GM12892 (cell line): Measurements from ENCODE around the gene NOTUM.

Experiments used
- DNase-seq: peaks from one replicate; pipeline ENCODE4 v3.0.0; 2011; ENCODE audit not compliant: insufficient read length
- FAIRE-seq: peaks from 2 replicates; lab custom pipeline; 2011; peaks lifted over from hg19 to GRCh38; lab: Jason Lieb, UNC
- POLR2A ChIP-seq: IDR thresholded peaks from 2 replicates; pipeline ENCODE4 v1.6.1; 2011; ENCODE audit warnings: low read depth, low read length, control low read depth
- POLR2AphosphoS5 ChIP-seq: IDR thresholded peaks from 2 replicates; pipeline ENCODE4 v1.6.1; 2011; ENCODE audit warnings: low read depth, low read length, control low read depth
- TAF1 ChIP-seq: IDR thresholded peaks from 2 replicates; pipeline ENCODE4 v1.6.1; 2011; ENCODE audit warnings: low read depth, mild to moderate bottlenecking, control low read depth, low read length, borderline replicate concordance

NOTUM gene

DNA sequence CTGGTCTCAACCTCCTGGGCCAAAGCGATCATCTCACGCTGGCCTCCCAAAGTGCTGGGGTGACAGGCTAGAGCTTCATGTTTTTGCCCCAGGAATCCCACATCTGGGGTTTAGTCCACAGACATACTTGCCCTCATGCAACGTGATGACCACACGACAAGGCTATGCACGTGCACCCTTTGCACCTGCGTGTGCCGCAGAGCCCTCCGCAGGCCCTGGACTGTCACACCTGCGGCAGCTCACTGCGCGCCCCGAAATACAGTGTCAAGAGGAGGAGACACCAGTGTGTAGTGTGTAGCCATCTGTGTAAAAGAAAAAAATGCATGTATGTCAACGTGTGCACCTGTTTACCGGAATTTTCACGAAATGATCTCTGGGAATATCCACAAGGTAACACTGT lies 10.5 kb downstream of the NOTUM start:
- DNase-seq (no peak), FAIRE-seq (no peak)
- TF ChIP-seq POLR2A, result no peak
- no peak for TF ChIP-seq TAF1
- TF ChIP-seq POLR2AphosphoS5, result no peak

DNA sequence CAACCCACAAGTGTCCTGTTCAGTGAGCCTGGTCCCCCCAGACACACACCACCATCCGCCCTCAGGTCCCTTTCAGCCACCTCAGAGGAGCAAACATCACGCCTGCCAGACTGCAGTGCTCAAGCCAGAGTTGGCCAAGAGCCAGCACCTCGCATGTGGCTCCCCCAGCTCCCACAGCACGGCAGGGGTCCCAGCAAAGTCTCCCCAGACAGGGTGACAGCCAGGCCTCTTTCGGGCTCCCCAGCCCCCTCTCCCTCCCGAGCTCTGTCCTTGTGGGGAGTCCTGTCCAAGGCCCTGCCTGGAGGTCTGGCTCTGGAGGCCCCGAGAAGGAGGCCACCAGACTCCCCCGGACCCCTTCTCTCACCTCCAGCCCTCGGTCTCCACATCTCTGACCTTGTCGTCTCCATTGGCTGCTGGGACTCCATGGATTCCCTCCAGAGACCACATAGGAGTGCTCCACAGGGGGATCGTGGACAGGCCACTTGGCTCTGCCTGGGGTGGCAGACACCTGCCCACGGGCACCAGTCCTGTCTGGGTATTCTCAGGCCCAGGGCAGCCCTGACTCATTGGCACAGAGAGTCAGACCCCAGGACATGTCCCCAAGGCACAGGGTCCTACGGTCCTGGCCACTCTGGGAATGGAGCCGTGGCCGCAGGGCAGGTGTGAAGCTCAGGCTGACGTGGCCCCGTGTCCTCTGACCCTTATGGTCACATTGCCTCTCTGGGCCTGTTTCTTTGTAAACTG lies 12.2 kb downstream of the NOTUM start:
- no peak for FAIRE-seq
- TF ChIP-seq TAF1 (no peak), POLR2A (no peak), POLR2AphosphoS5 (no peak)
- no peak for DNase-seq

DNA sequence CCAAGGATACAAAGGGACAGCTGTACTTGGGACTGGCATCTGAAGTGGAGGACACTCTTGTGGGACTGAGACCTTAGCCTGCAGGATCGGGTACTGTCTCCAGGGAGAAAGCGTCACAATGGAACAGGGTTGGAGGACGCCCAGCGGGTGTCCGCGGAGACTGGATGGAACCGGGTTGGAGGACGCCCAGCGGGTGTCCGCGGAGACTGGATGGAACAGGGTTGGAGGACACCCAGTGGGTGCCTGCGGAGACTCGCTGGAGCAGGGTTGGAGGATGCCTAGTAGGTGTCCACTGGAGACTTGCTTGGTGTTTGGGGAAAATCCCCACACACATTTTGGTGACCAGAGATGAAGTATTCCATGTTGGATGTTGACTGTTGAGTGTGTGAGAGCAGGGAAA lies 13.8 kb downstream of the NOTUM start, which contains the start of gene MYADML2:
TSS of gene MYADML2 (minus strand) at position 45 of the 400 bp plus-strand sequence. CDS start 5,492 bp downstream, outside the sequence.
- TF ChIP-seq POLR2A (no peak), POLR2AphosphoS5 (no peak), TAF1 (no peak)
- FAIRE-seq (no peak), DNase-seq (no peak)

DNA sequence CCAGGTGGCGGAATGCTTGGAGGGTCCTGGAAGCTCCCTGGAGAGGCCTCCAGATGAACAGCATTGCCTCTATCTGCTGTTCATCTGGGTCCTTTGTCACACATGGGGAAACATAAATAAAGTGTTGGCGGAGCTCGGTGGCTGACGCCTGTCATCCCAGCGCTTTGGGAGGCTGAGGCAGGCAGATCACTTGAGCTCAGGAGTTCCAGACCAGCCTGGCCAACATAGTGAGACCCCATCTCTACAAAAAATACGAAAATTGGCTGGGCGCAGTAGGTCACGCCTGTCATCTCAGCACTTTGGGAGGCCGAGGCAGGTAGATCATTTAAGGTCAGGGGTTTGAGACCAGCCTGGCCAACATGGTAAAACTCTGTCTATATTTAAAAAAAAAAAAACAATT lies 16.1 kb downstream of the NOTUM start:
- DNase-seq (no peak), FAIRE-seq (no peak)
- TF ChIP-seq TAF1 (no peak), POLR2A (no peak), POLR2AphosphoS5 (no peak)

DNA sequence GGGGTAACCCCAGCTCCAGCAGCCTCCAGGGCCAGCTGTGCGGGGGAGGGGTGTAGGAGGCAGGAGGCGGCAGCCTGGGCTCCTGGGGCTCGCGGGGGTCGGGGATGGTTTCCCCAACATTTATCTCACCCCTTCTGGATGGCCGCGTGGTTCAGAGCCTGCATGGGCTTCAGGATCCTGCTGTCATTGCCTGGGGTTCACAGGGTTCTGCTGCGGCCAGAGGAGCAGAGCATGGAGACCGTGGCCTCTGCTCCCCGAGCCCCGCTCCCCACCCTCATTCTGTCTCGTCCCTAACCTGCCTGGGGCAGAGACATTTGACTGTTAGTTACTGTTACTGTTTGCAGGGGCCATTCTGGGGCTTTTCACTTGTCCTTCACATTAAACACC lies 18.8 kb downstream of the NOTUM start:
- no peak for DNase-seq
- FAIRE-seq, result no peak
- TF ChIP-seq TAF1, result no peak
- no peak for TF ChIP-seq POLR2AphosphoS5
- no peak for TF ChIP-seq POLR2A

DNA sequence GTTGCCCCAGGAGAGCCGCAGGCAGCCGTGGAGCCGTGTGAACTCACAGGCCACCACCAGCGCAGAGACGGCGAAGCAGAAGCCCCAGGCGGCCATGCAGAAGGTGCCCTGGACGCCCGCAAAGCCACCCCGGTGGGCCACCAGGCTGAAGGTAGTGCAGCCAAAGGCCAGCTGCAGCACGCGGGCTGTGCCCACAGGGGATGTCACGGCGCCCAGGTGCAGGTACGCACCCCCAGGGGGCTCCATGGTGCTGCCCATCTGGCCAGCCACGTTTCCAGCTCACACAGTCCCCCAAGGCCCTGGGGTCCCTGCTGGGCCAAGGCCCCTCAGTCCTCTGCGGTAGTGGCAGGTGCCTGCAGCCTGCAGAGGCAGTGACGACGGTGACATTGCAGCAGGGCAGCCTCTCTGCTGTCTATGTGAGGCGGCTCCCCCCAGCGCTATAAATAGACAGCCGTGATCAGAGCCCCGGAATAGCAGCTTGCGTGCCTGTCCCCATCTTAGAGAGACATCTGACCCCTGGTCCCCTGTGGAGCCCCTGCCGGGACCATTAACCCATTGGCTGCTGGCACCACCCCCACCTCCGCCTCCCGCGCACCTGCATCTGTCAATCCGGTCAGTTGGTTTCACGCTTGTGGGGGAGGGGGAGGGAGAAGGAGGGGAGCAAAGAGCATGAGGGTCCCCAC lies 19.4 kb downstream of the NOTUM start:
- no peak for FAIRE-seq

DNA sequence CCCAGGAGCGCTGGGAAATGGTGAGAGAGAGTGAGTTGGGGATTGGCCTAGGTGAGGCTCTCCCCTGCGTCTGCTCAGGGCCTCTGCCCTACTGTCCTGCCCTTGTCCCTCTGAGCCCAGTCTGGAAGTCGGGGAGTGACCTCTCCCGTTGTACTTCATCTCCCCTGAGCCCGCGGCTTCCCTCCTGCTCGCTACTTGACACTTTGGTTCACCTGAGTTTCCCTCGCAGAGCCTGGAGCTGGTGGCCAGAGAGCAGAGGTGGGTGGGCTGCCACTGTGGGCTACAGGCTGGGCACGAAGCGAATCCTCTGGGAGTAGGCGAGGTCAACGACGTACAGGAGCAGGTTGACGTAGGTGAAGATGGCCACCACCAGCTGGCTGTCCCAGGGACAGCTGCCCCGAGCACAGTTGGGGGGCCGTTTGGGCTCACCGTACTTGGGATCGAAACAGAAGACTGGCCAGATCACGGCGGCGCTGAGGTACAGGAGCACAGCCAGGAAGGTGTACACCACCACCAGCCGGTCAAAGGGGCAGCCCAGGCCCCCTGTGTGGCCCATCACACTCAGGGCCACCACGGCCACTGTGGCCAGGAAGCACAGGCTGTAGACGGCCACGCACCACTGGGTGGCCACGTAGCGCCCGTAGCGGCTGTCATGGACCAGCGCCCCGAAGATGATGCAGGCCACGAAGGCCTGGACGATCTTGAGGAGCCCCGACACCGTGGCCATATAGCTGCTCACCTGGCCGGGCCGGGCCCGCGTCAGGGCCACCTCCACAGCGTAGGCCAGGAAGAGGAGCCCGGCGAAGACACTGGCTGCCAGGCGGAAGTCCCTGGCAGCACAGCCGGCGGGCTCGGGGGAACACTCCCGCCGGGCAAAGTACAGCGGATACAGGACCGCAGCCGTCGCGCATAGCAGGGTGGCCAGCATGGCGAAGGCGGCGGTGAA lies 20.2 kb downstream of the NOTUM start:
- FAIRE-seq, result no peak
- no peak for TF ChIP-seq POLR2AphosphoS5
- no peak for TF ChIP-seq TAF1
- TF ChIP-seq POLR2A, result no peak
- no peak for DNase-seq

More for the DNA sequence above, 19.4 kb downstream of the NOTUM start:
- TF ChIP-seq POLR2AphosphoS5, result no peak
- no peak for TF ChIP-seq POLR2A
- TF ChIP-seq TAF1, result no peak
- DNase-seq, result no peak

DNA sequence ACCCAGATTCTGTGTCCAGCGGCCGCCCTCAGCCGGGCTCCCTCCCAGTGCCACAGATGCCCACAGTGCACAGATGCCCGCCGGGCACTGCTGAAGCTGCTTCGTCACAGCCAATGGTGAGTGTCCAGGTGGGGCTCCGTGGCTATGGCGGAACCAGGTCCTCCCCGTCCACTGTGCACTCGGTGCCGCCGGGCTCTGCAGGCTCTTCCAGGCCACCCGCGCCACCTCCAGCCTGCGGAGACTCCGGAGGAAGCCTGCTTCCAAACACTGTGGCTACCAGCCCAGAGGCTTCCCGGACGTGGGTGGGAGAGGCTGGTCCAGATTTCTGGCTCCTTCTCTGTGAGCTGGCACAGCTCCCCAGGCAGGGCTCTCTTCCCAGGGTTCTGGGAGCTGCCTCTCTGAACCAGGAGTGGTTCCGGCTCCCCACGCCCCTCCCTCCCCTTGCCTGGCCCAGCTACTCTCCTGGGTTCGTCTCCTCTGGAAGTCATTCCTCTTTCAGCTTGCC lies 21.1 kb downstream of the NOTUM start:
- DNase-seq (no peak), FAIRE-seq (no peak)
- TF ChIP-seq POLR2AphosphoS5, result no peak

DNA sequence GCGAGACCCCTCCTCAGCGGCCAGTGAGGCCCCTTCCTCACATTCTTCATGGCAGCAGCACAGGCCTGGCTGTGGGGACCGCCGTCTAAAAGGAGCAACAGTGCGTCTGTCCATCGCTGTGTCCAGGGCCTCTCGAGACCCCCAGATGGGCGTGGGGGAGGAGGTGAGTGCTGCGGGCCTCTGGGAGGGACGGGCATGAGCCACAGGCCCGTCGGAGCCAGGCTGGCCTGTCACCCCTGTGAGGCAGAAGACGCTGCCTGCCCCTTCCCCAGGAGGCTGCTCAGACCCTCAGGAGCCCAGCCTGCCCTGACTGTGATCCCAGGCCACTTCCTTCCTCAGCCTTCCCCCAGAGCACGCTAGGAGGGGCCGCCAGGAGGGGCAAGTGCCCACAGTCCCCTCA lies 21.8 kb downstream of the NOTUM start:
- FAIRE-seq (no peak), DNase-seq (no peak)
- TF ChIP-seq POLR2A (no peak), TAF1 (no peak), POLR2AphosphoS5 (no peak)

DNA sequence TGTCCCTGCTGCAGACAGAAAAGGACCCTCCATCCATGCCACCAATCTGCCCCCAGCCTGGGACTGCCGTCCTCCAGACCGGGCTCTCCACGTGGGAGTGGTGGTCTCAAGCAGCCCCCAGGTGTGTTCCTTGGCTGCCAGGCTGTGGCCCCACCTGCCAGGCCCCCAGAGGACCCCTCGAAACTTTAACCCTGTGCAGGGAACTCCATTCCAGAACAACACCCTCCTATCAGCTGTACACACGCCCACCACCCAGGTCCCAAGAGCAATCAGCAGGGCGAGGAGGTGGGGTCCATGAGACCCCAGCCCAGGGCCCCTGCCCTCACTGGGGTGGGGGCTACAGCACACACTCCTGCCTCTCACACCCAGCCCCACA lies 25.3 kb downstream of the NOTUM start:
- DNase-seq (no peak), FAIRE-seq (no peak)
- TF ChIP-seq TAF1 (no peak), POLR2A (no peak), POLR2AphosphoS5 (no peak)

DNA sequence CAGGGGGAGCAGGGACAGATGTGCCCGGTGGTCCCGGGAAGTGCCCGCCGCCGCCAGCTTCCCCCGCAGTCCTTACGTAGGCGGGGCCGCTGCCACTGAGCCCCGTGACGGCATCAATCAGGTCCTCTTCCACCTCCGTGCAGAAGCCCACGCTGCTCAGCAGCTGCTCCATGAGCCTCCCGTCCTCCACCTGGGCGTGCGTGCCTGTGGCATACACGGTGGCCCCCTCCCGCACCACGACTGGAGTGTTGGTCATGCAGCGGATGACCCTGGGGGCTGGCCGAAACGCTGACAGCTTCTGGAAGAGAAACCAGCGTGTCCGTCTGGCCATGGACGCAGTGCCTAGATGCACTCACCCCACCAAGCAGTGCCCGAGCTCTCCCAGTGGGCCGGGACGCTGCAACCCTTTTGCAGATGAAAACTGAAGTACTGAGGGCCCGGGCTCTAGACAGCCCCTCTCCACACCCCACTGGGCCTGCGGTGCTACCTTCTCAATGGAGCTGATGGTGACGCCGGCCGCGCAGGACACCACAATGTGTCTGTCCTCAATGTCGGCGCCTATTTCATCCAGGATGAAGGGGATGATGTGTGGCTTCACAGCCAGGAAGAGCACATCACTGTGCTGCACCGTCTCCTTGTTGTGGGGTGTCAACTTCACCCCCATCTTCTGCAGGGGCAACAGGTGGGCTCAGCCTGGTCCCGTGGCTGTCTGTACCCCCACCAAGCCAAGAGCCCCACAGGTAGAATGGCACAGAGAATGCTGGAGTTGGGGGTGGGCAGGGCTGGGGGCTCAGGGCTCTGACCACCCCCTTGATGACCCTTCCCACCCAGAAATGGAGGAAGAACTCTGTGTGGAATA lies 25.9 kb downstream of the NOTUM start:
- FAIRE-seq, result no peak
- TF ChIP-seq TAF1 (no peak), POLR2A (no peak), POLR2AphosphoS5 (no peak)
- no peak for DNase-seq
